K562 (cell line): ENCODE measurements around the gene SEC23A.
A peak's percentile ranks its signal among the peaks of the same experiment; 100 is the strongest.

ENCODE experiments used
- BRCA1 ChIP-seq, 2 experiments: fragments of 450-650 bp in 1 of 2; sonication (generic) in 1 of 2; formaldehyde crosslinking in 1 of 2; IDR thresholded peaks; 2 replicates each; pipeline versions ENCODE4 v1.5.0 to v1.6.1; 2017 to 2020; ENCODE audit warnings: mild to moderate bottlenecking in 1 of 2, missing genetic modification reagents in 1 of 2
- CBX2 ChIP-seq: fragments of 200-600 bp; sonication (generic); IDR thresholded peaks from one replicate; pipeline ENCODE4 v1.6.1; 2012; ENCODE audit warnings: mild to moderate bottlenecking, low read length, inconsistent platforms; ENCODE audit not compliant: insufficient read depth, poor library complexity, severe bottlenecking
- CTCF ChIP-seq, 3 experiments: IDR thresholded peaks in 2 of 3; conservative IDR thresholded peaks in 1 of 3; 2 replicates each; pipeline ENCODE4 v1.5.1; 2011 to 2012; ENCODE audit warnings: low read length in 3 of 3, mild to moderate bottlenecking in 3 of 3, control low read depth in 2 of 3, improper control_type of control experiment in 1 of 3, inconsistent platforms in 1 of 3, low read depth in 1 of 3, mixed read lengths in 1 of 3, moderate library complexity in 1 of 3; ENCODE audit not compliant: insufficient read depth in 2 of 3
- EP300 ChIP-seq: IDR thresholded peaks from 2 replicates; pipeline ENCODE4 v1.6.1; 2012; ENCODE audit warnings: low read length, improper control_type of control experiment
- EZH2 ChIP-seq: IDR thresholded peaks from 2 replicates; pipeline ENCODE4 v1.6.1; 2012; ENCODE audit warnings: low read depth, mild to moderate bottlenecking, inconsistent platforms, low read length, borderline replicate concordance
- GATA2 ChIP-seq: sonication (generic); formaldehyde crosslinking; IDR thresholded peaks from 2 replicates; pipeline ENCODE4 v1.4.0; 2020; ENCODE audit warnings: mild to moderate bottlenecking, missing genetic modification reagents
- ID3 ChIP-seq, 2 experiments: fragments of 250-450 bp in 1 of 2; fragments of 450-650 bp in 1 of 2; sonication (Bioruptor Pico) in 1 of 2; IDR thresholded peaks; 2 replicates each; pipeline versions ENCODE4 v1.6.1 to v1.8.0; 2016 to 2021; ENCODE audit warnings: mild to moderate bottlenecking in 2 of 2, moderate library complexity in 2 of 2, missing compliant biosample characterization in 1 of 2, missing genetic modification characterization in 1 of 2
- KDM1A ChIP-seq, 2 experiments: fragments of 450-650 bp; IDR thresholded peaks; 2 replicates each; pipeline ENCODE4 v1.6.1; 2016; ENCODE audit warnings: mild to moderate bottlenecking in 2 of 2
- MAX ChIP-seq: sonication (generic); formaldehyde crosslinking; IDR thresholded peaks from 2 replicates; pipeline ENCODE4 v1.9.0; 2022; ENCODE audit warnings: mild to moderate bottlenecking, missing genetic modification reagents
- MLX ChIP-seq, 2 experiments: fragments of 450-650 bp in 1 of 2; sonication (generic) in 1 of 2; formaldehyde crosslinking; conservative IDR thresholded peaks; 2 replicates each; pipeline versions ENCODE4 v1.4.0 to v1.8.1; 2020 to 2022; ENCODE audit warnings: mild to moderate bottlenecking in 1 of 2, missing genetic modification reagents in 1 of 2
- NFIC ChIP-seq: fragments of 450-650 bp; IDR thresholded peaks from 2 replicates; pipeline ENCODE4 v1.6.1; 2017; ENCODE audit warnings: mild to moderate bottlenecking, inconsistent platforms
- NRF1 ChIP-seq, 2 experiments: fragments of 450-650 bp; IDR thresholded peaks in 1 of 2; conservative IDR thresholded peaks in 1 of 2; 2 replicates each; pipeline ENCODE4 v1.6.1; 2014; ENCODE audit warnings: mild to moderate bottlenecking in 2 of 2
- POLR2A ChIP-seq: fragments of 450-650 bp; conservative IDR thresholded peaks from 2 replicates; pipeline ENCODE4 v1.6.1; 2016

- no peak for TF ChIP-seq NFIC
- no peak for TF ChIP-seq EZH2
- peak; percentile 97 for TF ChIP-seq NRF1 (conservative IDR thresholded peaks at IDR 0.05 in 1 of 2, IDR thresholded peaks at IDR 0.05 in 1 of 2)
- TF ChIP-seq MLX (CRISPR knock-in tag; conservative IDR thresholded peaks at IDR 0.05): no peak
- no peak for TF ChIP-seq KDM1A (IDR thresholded peaks at IDR 0.05)
- no peak for TF ChIP-seq GATA2
- no peak for TF ChIP-seq ID3 (CRISPR knock-in tag; IDR thresholded peaks at IDR 0.05)
- no peak for TF ChIP-seq ID3 (tag; IDR thresholded peaks at IDR 0.05)
- TF ChIP-seq MAX (CRISPR knock-in tag): no peak
- TF ChIP-seq BRCA1 (IDR thresholded peaks at IDR 0.05): no peak
- TF ChIP-seq BRCA1 (CRISPR knock-in tag; IDR thresholded peaks at IDR 0.05): no peak
- TF ChIP-seq CTCF (IDR thresholded peaks at IDR 0.05 in 2 of 3, conservative IDR thresholded peaks at IDR 0.05 in 1 of 3; ENCODE audit: insufficient read depth in 2 of 3, low read depth in 1 of 3, low read length in 3 of 3): no peak
- no peak for TF ChIP-seq EP300
- no peak for TF ChIP-seq CBX2
- peak; percentile 81 for TF ChIP-seq POLR2A
Measured at GRCh38 chr14:39114073-39114838, 11.2 kb upstream of the SEC23A start, which contains the start of gene GEMIN2.
